ENCODE results near the gene TLK2. TPM values are rescaled to one million over a fixed set of nuclear protein-coding genes. Genes with fewer than 3 reads are reported as not detected.
"Not testable (repeated sequence)": the region's sequence is repeated elsewhere in the genome, so short reads cannot be mapped to it uniquely, and the experiment has no call there.

The TLK2 gene
- total RNA-seq, 1 donor from 2014 or later, result 29.0 TPM

GRCh38 chr17:62562656-62563055, 84.0 kb downstream of the TLK2 start:
- ATAC-seq, result no peak

DNA sequence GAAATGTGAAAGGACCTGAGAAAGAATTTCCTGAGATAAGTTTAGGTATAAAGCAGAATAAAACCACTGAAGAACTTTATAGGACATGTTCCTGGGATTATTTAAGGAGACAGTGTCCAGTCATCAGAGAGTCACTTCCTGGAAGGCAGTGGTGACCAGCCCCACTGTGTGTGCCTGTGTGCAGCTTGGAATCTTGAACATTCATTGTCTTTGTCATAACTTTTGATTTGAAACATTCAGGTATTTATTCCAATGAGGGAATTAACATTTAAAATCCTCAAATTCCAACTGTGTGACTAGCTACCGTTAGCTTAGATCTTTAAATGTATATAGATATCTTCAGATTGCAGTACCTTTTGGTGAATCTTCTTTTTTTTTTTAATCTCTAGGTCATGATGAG, 87.2 kb downstream of the TLK2 start:
- no peak for ATAC-seq

DNA sequence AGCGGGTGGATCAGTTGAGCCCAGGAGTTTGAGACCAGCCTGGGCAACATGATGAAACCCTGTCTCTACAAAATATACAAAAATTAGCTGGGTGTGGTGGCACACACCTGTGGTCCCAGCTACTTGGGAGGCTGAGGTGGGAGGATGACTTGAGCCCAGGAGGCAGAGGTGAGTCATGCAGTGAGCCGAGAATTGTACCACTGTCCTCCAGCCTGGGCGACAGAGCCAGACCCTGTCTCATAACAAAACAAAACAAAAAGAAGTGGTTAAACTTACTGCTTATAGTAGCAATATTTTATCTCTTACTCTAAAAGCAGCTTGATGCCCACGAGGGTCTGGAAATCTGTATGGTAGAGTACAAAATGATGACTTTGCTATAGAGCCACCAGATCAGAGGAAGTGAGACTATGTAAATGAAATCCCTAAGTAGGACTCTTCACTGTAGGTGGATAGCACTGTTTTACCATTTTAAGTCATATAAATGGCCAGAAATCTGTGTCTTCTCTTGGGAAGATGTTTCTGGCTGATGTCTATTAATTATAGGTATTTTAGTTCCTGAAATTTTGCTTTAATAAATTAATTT, 88.5 kb downstream of the TLK2 start:
- ATAC-seq, result no peak

DNA sequence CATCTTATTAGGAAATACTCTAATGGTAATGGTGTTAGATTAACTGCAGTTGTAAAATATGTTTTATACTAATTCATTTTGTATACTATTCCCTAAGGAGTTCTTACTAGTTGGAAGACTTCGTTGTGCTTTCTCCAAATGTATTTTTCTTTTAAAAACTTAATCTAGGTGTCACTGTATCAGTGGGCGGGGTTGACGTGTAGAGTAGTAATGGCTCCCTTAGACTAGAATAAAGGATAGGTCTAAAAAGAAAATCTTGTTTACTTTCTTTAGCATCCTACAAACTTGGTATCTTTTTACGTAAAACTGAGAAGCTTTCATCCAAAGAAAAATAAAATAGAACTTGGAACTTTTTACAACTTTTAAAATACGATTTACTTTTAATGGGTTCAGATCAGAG, 93.9 kb downstream of the TLK2 start:
- no peak for ATAC-seq

- ATAC-seq, result no peak
These were observed 94.3 kb downstream of the TLK2 start for GRCh38 chr17:62572888-62573401.

GRCh38 chr17:62573480-62574117, 95.0 kb downstream of the TLK2 start:
- ATAC-seq, result no peak

- ATAC-seq, result no peak
These were observed 97.8 kb downstream of the TLK2 start for GRCh38 chr17:62576382-62576781.

GRCh38 chr17:62578757-62579487, 100.3 kb downstream of the TLK2 start:
- ATAC-seq, result no peak

DNA sequence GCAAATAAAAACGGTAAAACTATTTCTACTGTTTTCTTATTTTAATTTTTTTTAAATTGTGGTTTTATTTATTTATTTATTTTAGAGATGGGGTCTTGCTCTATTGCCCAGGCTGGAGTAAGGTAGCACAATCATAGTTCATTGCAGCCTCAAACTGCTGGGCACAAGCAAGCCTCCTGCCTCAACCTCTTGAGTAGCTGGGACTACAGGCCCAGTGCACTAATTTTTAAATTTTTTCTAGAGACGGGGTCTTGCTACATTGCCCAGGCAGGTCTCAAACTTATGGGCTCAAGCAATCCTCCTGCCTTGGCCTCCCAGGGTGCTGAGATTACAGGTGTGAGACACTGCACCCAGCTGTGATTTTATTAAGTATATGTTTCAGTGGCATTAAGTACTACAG, 102.3 kb downstream of the TLK2 start:
- no peak for ATAC-seq

- no peak for ATAC-seq
These were observed 103.1 kb downstream of the TLK2 start for GRCh38 chr17:62581764-62582163.

DNA sequence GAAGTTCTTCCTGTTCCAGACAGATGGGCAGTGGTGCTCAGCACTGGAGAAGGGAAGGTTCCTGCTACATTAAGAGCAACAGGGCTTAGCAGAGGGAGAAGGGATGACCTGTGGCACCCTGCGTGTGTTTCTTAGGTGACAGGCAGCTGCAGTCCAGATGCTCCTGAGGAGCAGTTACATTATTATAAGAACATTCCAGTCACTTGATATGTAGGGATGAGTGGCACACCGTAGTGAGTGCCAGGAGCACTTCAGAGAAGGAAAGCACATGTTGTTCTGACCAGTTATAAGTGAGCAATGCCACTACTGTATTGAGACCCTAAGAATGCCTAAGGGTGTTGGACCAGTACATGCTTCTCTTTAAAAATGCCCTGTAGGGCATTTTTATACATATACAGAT, 108.9 kb downstream of the TLK2 start:
- no peak for ATAC-seq

- ATAC-seq, result no peak
These were observed 109.5 kb downstream of the TLK2 start for GRCh38 chr17:62588109-62588508.

DNA sequence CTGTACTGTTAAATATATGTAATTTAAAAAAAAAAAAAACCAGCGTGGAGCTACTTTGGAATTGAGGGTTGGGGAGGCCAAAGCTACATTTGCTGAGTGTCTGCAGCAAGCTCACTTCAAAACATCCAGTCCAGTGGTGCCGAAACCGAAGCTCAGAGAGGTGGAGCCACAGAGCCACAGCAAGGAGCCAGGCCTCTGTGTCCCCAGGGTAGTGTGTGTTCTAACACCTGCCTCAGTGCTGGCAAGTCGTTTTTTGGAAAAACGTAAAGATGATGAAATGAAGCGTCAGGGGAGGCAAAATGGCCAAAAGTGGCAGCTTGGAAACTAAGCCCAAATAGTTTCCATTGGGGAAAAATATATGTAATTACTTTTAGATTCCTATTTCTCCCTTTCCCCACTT, 112.7 kb downstream of the TLK2 start:
- ATAC-seq, result no peak

DNA sequence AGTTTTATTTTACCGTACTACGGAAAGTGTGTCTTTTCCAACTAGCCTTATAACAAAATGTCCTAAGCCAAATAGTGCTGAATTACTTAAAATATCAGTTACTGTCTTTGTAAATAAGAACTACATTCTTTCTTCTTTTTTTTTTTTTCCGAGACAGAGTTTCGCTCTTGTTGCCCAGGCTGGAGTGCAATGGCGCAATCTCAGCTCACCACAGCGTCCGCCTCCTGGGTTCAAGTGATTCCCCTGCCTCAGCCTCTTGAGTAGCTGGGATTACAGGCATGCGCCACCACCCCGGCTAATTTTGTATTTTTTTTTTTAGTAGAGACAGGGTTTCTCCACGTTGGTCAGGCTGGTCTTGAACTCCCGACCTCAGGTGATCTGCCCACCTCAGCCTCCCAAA, 113.2 kb downstream of the TLK2 start:
- not testable (repeated sequence) for ATAC-seq

DNA sequence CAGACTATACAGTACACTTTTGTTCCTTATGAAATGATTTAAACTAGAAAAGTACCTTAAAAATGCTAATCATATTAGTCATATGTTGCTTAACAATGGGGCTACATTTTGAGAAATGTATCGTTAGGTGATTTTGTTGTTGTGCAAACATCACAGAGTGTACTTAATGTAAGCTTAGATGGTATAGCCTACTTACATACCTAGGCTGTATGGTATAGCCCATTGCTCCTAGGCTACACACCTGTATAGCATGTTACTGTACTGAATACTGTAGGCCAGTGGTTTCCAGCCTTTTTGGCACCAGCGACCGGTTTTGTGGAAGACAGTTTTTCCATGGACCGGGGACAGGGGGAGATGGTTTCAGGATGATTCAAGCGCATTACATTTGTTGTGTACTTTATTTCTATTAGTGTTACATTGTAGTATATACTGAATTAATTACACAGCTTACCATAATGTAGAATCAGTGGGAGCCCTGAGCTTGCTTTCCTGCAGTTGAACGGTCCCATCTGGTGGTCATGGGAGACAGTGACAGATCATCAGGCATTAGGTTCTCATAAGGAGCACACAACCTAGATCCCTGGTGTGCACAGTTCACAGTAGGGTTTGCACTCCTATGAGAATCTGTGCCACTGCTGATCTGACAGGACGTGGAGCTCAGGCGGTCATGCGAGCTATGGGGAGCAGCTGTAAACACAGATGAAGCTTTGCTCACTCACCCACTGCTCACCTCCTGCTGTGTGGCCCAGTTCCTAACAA, 113.9 kb downstream of the TLK2 start:
- ATAC-seq, result peak; percentile 43

DNA sequence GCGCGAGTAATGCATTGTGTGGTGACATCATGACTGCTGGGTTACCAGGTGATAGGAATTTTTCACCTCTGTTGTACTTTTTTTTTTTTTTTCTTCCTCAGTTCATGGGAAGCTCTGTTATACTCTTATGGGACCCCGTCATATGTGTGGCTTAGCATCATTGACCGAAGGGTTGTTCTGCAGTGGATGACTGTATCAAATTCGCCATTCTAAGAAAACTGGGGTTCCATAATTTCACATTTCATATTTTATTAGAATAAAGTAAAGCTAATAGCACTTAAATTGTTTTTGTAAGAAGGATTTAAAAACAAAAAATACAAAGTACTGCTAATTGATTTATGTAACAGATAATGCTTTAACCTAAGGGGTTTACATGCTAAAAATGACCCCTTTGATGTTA, 116.9 kb downstream of the TLK2 start:
- ATAC-seq, result no peak

- ATAC-seq, result no peak
These were observed 118.0 kb downstream of the TLK2 start for GRCh38 chr17:62596662-62597061.

DNA sequence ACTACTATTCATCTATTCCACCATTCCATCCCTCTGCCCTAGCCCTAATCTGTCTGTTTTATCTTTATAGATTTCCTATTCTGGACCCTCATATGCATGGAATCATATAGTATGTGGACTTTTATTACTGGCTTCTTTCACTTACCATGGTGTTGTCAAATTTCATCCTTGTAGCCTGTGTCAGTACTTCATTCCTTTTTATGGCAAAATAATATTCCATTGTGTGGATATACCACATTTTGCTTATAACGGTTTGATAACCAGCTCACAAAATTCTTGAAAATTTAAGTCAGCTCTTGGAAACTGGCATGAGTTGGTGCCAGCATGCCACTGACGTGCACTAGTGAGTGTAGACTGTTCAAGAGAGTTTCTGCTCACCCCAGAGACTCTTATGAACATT, 118.5 kb downstream of the TLK2 start:
- ATAC-seq, result no peak

DNA sequence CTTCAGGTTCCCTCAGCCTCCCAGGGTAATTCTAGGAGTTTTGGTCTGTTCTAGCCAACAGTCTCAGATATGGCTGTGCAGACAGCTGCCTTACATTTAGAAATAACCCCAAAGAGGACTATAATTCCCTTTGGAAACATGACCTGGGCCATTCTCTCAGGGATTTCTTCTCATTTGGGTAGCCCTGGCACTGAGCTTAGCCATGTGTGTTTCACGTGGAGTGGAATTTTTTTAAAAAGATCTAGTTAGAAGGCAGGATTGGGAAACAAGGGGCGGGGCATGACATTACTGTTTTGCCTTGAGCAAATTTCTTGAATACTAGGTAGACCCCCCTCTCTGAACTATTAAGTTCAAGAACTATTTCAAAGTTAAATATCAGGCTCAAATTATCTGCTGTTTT, 119.3 kb downstream of the TLK2 start:
- no peak for ATAC-seq

DNA sequence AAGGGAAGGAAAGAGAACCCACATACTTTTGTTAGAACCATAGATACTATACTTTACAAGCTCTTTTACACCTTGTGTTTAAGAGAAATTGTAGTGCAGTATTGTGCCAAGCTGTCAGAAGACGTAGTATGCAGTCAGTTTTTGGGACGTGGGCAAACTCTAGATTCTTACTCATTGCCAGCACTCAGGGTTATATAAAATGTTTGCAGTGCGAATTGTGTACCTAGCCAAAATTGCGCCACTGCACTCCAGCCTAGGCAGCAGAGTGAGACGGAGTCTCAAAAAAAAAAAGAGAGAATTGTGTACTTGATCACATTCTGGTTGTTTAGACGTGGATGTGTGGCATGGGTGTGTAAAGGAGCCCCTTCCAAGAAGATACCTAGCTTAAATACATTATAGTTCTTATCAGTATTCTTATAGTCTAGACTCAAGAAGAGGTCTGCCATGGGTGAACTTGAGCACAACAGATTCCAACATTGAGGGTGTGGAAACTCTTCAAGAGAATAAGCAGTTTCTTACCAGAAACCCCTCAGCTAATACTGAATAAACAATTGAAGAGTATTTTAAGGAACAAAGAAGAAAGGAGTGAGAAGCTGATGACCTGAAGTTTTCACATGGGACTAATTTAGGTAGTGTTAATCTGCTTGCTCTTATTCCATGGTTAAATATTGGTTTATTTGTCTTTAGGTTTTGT, 121.5 kb downstream of the TLK2 start:
- no peak for ATAC-seq

DNA sequence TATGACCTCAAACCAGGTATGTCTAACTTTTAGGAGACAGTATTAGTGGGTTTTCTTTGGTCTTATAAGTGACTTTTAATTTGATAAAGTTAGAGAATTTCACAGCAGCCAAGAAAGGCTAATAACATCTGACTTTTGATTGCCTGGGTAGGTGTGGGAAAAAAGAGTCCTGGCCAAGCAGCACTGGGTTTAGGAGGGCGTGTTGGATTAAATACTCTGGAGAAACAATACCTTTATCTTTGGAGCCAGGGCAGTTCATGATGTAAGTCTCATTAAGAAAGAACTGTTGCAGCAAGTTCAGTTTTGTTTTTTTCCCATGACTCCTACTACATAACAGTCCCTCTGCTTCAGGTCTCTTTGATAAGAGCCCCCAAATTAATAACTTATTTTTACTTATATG, 122.2 kb downstream of the TLK2 start:
- ATAC-seq, result peak; percentile 71

DNA sequence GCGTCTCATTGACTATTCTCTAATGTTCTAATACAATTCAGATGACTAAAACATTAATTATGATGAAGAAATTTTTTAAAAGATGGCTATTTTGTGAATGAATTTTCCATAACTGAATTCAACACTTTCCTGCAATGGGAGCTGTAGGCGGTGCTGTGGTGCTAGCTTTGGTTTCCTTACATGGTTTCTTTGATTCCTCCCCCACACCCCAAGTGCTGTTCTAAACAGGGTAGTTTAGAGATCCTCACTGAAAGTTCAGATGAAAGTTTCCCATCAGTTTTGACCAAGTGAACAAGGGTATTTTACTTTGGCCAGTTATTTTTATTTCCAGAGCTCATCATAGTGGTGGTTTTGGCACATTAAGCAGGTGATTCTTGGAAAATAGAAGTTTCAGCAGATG, 122.8 kb downstream of the TLK2 start:
- no peak for ATAC-seq

DNA sequence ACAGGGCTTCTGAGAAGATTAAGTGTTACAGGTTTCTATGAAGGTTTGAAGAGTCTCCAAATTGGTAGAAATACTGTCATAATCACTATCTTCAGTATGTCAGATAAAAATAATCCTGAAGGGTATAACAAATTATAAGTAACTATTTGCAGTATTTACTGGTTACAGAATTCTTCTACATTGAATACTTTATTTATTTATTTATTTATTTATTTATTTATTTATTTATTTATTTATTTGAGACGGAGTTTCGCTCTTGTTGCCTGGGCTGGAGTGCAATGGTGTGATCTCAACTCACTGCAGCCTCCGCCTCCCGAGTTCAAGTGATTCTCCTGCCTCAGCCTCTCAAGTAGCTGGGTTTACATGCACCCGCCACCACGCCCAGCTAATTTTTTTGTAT, 125.2 kb downstream of the TLK2 start:
- ATAC-seq, result not testable (repeated sequence)

All from esophagus mucosa (tissue), 1 donor.